SK-N-DZ (cell line): ENCODE measurements around the gene ZSWIM1.
"Not testable (repeated sequence)": the region's sequence is repeated elsewhere in the genome, so short reads cannot be mapped to it uniquely, and the experiment has no call there.

Source experiments
- DNase-seq: peaks from one replicate; pipeline ENCODE4 v3.0.0-alpha.2; 2015; ENCODE audit warnings: low spot score

Gene ZSWIM1

DNA sequence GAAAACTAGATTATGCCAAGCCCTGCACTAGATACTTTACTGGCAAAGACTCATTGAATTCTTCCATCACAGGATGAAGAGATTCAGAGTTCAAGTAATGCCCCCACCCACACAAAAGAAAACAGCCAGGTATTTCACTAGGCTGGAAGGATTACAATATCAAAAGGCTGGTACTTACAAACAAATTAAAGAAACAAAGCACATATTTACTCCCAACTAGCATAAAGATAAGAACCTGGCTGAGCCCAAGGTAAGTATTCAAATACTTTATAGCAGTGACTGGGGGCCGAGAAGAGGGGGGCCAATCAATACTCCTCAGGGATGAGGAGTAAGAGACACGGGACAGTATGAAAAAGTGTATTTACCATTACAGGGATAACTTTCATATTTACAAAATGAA, 27.5 kb upstream of the ZSWIM1 start:
- DNase-seq = no peak

- peak; percentile 100 for DNase-seq
These were observed 23.7 kb upstream of the ZSWIM1 start, which contains the start of the genes ACOT8 and ZSWIM3 for GRCh38 chr20:45857114-45857881. Gene ACOT8, minus strand, starts transcription at chr20:45857392. Its CDS starts 77 bp downstream, at chr20:45857315. Gene ZSWIM3, plus strand, starts transcription at chr20:45857614. Its CDS starts 212 bp downstream, at chr20:45857826.

GRCh38 chr20:45857882-45858216, 23.2 kb upstream of the ZSWIM1 start:
- no peak for DNase-seq

DNA sequence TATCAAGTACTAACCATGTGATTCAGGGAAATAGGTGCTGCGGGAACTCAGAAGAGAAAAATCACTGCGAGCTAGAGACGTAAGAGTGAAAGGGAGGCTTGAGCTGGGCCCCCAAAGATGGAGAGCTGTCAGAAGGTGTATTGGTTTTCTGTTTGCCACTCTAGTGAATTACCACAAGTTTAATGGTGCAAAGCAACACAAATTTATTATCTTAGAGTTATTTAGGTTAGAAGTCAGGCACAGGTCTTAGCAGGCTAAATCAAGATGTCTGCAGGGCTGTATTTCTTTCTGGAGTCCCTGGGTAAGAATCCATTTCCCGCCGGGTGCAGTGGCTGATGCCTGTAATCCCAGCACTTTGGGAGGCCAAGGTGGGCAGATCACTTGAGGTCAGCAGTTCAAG, 21.1 kb upstream of the ZSWIM1 start:
- no peak for DNase-seq

- DNase-seq = no peak
These were observed 20.3 kb upstream of the ZSWIM1 start for GRCh38 chr20:45860560-45861220.

GRCh38 chr20:45861221-45862075, 19.6 kb upstream of the ZSWIM1 start:
- DNase-seq = no peak

DNA sequence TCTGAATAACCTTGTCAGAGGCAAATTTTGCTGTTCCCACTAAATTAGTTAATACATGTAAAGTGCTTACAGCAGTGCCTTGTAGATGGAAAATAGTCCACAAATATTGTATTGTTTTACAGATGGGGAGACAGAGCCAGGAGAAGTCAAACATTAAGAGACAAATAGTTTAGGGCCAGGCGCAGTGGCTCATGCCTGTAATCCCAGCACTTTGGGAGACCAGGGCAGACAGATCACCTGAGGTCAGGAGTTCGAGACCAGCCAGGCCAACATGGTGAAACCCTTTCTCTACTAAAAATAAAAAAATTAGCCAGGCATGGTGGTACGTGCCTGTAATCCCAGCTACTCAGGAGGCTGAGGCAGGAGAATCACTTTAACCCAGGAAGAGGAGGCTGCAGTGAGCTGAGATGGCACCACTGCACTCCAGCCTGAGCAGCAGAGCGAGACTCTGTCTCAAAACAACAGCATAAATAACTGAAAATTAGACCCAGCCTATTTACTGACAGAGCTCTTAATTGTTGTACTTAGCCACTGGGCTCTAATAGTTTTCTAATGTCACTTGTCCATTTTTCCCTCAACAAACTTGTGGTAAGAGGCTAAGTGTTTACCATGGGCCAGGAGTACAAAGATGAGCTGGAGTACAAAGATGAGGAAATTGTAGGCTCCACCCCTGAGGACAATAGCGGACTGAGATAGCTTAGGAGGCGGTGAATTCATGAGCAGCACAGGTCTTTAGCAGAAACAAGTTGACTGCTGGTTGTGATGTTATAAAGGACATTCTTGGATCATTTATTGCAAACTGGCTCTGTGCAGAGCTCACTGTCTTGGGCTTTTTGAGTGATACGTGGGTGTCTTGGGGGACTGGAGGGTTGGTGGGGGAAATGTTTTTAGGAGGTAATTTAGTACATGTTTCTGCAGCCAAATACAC, 17.2 kb upstream of the ZSWIM1 start:
- DNase-seq = no peak

- DNase-seq = no peak
These were observed 14.6 kb upstream of the ZSWIM1 start for GRCh38 chr20:45866454-45866853.

- DNase-seq = no peak
These were observed 13.8 kb upstream of the ZSWIM1 start for GRCh38 chr20:45867136-45867818.

- DNase-seq = no peak
These were observed 13.2 kb upstream of the ZSWIM1 start for GRCh38 chr20:45867819-45868176.

DNA sequence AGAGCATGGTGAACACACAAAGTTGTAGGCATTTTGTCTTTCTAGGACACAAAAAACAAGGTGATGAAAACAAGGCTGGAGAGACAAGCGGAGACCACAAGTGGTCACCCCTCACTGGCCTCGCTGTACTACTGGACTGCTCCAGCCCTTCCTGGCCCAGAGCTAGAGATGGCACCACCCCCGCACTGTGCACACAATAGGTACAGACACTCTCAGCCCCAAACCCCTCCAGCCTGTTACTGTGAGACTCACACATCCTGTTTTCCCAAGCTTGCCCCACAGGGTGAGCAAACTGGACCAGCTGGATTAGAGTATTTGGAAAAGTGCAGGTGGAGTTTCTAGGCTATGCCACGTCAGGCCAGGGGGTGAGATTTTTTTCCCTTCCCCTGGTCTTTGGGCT, 8.4 kb upstream of the ZSWIM1 start:
- no peak for DNase-seq

- DNase-seq = no peak
These were observed 7.5 kb upstream of the ZSWIM1 start for GRCh38 chr20:45873409-45874103.

GRCh38 chr20:45874104-45874481, 6.9 kb upstream of the ZSWIM1 start:
- not testable (repeated sequence) for DNase-seq

DNA sequence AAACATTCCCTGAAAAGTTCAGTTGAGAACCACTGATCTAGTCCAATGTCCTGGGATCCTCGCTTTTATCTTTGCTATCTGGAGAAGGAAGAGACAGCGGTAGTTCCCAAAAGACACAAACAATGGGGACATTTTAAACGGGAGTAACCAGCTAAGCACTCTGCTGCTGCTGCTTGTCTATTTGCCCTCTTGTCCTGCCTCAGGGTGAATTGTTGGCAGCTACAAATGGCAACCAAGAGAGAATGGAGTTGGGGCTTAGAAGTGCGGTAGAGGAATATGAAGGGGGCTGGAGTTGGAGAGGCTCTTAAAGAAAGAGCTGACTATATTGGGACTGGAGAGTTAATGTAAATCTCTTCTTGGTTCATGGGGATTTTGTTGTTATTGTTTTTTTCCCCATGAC, 6.5 kb upstream of the ZSWIM1 start:
- DNase-seq = no peak

DNA sequence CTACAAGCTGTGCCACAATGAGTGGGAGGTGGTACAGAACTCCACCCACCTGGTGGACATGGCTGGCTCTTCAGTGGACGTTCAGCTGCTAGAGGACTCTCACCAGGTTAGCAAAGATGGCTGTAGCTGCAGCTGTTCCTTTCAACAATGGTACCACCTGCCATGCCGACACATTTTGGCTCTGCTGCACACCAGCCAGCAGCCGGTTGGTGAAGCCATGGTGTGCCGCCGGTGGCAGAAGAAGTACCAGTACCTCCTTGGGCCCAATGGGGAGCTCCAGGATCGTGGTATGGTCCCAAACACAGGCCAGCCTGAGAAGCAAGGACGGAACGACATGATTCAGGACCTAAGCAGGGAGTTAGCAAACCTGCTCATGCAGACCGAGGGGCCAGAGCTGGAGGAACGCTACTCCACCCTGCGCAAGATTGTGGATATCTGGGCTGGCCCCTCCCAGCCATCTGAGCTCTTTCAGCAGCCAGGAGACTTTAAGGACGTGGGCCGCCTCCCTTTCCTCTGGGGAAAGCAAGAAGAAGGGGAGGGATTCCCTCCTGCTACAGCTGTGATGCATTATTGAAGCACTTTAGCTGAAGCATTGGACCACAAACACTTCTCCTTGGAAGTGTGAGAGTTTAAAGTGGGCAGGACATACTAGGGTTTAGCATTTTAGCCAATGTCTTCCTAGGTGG, 2.8 kb upstream of the ZSWIM1 start:
- no peak for DNase-seq

DNA sequence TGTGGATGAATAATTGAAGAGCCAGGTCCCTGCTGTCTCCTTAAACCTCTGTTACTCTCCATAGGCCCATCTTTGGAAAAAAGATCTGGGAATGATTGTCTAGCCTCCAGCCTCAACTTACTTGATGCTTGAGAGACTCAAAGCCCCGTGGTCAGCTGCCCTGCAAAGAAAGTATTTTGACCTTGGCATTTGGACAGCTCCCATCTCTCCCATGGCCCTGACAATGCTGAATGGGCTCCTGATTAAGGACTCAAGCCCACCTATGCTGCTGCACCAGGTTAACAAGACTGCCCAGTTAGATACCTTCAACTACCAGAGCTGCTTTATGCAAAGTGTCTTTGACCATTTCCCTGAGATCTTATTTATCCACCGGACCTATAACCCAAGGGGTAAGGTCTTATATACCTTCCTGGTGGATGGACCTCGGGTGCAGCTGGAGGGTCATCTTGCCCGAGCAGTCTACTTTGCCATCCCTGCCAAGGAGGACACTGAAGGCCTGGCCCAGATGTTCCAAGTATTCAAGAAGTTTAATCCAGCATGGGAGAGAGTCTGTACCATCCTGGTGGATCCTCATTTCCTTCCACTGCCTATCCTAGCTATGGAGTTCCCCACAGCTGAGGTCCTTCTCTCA, 1.6 kb downstream of the ZSWIM1 start:
- no peak for DNase-seq

DNA sequence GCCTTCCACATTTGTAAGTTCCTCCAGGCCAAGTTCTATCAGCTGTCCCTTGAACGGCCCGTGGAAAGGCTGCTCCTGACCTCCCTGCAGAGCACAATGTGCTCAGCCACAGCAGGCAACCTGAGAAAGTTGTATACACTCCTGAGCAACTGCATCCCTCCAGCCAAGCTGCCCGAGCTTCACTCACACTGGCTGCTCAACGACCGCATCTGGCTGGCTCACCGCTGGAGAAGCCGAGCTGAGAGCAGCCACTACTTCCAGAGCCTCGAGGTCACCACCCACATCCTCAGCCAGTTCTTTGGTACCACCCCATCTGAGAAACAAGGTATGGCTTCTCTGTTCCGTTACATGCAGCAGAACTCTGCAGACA, 2.1 kb downstream of the ZSWIM1 start:
- no peak for DNase-seq

- DNase-seq = no peak
These were observed 5.7 kb downstream of the ZSWIM1 start for GRCh38 chr20:45886590-45887345.
